MM.1S (cell line): ENCODE data around the gene SLC47A2.

Source experiments
- DNase-seq: peaks from one replicate; pipeline ENCODE4 v3.0.0-alpha.2; 2015
- H2AFZ ChIP-seq: fragments of 300-600 bp; sonication (generic); 2 replicates; pipeline ENCODE4 v1.6.0; 2016; ENCODE audit warnings: antibody characterized with exemption, low read length
- H3F3A ChIP-seq: fragments of 300-600 bp; sonication (generic); 2 replicates; pipeline ENCODE4 v1.6.1; 2016; ENCODE audit warnings: mild to moderate bottlenecking, antibody characterized with exemption, low read length, moderate library complexity, mixed read lengths; ENCODE audit not compliant: insufficient read depth
- H3K27ac ChIP-seq: fragments of 300-600 bp; sonication (generic); 2 replicates; pipeline ENCODE4 v1.5.1; 2016; ENCODE audit warnings: mild to moderate bottlenecking, low read length
- H3K27me3 ChIP-seq: fragments of 300-600 bp; sonication (generic); replicated peaks from 2 replicates; pipeline ENCODE4 v1.6.0; 2016; ENCODE audit warnings: low read length; ENCODE audit not compliant: insufficient read depth
- H3K36me3 ChIP-seq: fragments of 300-600 bp; sonication (generic); replicated peaks from 2 replicates; pipeline ENCODE4 v1.6.1; 2016; ENCODE audit warnings: mild to moderate bottlenecking, low read length, mixed read lengths; ENCODE audit not compliant: insufficient read depth
- H3K4me1 ChIP-seq: fragments of 300-600 bp; sonication (generic); 2 replicates; pipeline ENCODE4 v1.6.1; 2016; ENCODE audit warnings: low read length, mixed read lengths
- H3K4me2 ChIP-seq: fragments of 300-600 bp; sonication (generic); 2 replicates; pipeline ENCODE4 v1.6.0; 2016; ENCODE audit warnings: low read depth, low read length
- H3K4me3 ChIP-seq: fragments of 300-600 bp; sonication (generic); 2 replicates; pipeline ENCODE4 v1.5.1; 2016; ENCODE audit warnings: low read length, mixed read lengths
- H3K79me2 ChIP-seq: fragments of 300-600 bp; sonication (generic); 2 replicates; pipeline ENCODE4 v1.6.1; 2016; ENCODE audit warnings: mixed run types, low read length, mixed read lengths
- H3K9ac ChIP-seq: fragments of 300-600 bp; sonication (generic); 2 replicates; pipeline ENCODE4 v1.6.1; 2016; ENCODE audit warnings: low read length, mixed read lengths
- H3K9me2 ChIP-seq: fragments of 300-600 bp; sonication (generic); replicated peaks from 2 replicates; pipeline ENCODE4 v1.6.1; 2016; ENCODE audit warnings: mild to moderate bottlenecking, low read length, mixed read lengths; ENCODE audit not compliant: insufficient read depth
- H3K9me3 ChIP-seq: fragments of 300-600 bp; sonication (generic); replicated peaks from 2 replicates; pipeline ENCODE4 v1.6.1; 2016; ENCODE audit warnings: mild to moderate bottlenecking, low read length, mixed read lengths; ENCODE audit not compliant: insufficient read depth
- H4K20me1 ChIP-seq: fragments of 300-600 bp; sonication (generic); 2 replicates; pipeline ENCODE4 v1.6.1; 2016; ENCODE audit warnings: mild to moderate bottlenecking, low read length, moderate library complexity, mixed read lengths; ENCODE audit not compliant: insufficient read depth
- EZH2 ChIP-seq: fragments of 300-600 bp; sonication (generic); optimal IDR thresholded peaks from 2 replicates; pipeline ENCODE3; 2017; ENCODE audit warnings: low read depth, mild to moderate bottlenecking, antibody characterized with exemption, low read length, mixed read lengths
- EZH2phosphoT487 ChIP-seq: fragments of 300-600 bp; sonication (generic); IDR thresholded peaks from 2 replicates; pipeline ENCODE4 v1.6.1; 2018; ENCODE audit warnings: antibody characterized with exemption, low read length
- TF ChIP-seq, protein P1 (sequence below): fragments of 300-600 bp; sonication (generic); IDR thresholded peaks from 2 replicates; pipeline ENCODE4 v1.5.1; 2016; ENCODE audit warnings: antibody characterized with exemption, low read length, mixed read lengths

Gene SLC47A2

DNA sequence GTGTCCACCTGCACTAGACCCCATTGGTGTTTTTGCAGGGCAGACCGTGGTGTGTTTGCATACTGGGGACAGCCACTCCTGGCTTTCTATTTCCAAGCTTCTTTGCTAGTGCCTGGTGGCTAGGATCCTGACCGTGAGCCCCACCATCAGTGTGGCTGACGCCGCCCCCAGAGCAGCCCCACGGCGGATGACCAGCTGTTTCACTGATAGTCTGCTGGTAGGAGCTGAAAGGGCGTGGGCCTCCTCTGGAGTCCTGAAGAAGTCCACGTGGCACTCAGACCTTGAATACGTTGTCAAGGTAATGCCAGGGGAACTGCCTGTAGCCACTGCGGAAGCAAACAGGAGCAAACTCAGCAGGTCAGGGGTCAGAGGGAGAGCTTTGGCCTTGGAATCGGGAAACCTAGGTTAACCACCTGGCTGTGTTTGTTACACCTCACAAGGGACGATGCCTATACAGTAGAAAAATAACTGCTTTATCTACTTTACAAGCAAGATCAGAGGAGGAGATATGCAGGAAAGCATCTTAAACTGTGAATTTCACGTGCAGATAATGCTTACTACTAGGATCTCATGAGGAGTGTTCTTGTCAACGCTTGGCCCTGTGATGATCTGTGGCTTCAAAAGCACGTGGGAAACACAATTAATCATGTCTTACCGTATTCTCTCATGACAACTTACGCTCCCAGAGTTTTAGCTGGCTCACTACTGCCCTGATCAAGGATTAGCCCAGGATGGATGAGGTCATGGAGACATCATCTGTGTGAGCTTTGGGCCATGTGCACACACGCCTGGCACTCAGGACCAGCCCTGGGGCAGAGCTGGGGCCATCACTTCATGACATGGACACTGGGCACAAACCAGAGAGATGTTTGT lies 37.6 kb downstream of the SLC47A2 start:
- H4K20me1 ChIP-seq = no peaks in the 10 kb centered on the region
- H3K4me2 ChIP-seq = no peak overlapping the region
- no peak for TF ChIP-seq EZH2
- TF ChIP-seq EZH2phosphoT487 = no peak
- TF ChIP-seq, protein P1, sequence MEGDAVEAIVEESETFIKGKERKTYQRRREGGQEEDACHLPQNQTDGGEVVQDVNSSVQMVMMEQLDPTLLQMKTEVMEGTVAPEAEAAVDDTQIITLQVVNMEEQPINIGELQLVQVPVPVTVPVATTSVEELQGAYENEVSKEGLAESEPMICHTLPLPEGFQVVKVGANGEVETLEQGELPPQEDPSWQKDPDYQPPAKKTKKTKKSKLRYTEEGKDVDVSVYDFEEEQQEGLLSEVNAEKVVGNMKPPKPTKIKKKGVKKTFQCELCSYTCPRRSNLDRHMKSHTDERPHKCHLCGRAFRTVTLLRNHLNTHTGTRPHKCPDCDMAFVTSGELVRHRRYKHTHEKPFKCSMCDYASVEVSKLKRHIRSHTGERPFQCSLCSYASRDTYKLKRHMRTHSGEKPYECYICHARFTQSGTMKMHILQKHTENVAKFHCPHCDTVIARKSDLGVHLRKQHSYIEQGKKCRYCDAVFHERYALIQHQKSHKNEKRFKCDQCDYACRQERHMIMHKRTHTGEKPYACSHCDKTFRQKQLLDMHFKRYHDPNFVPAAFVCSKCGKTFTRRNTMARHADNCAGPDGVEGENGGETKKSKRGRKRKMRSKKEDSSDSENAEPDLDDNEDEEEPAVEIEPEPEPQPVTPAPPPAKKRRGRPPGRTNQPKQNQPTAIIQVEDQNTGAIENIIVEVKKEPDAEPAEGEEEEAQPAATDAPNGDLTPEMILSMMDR = no peak
- no peaks in the 10 kb centered on the region for H3K9me3 ChIP-seq
- H3K9ac ChIP-seq = no peak overlapping the region
- no peak for DNase-seq
- H3K4me1 ChIP-seq = no peaks in the 10 kb centered on the region
- no peaks in the 10 kb centered on the region for H3K36me3 ChIP-seq
- no peaks in the 10 kb centered on the region for H3K27me3 ChIP-seq
- no peak overlapping the region for H3K27ac ChIP-seq
- no peaks in the 10 kb centered on the region for H3F3A ChIP-seq
- no peaks in the 10 kb centered on the region for H3K79me2 ChIP-seq
- no peak overlapping the region for H3K4me3 ChIP-seq
- H3K9me2 ChIP-seq = no peaks in the 10 kb centered on the region
- no peak overlapping the region for H2AFZ ChIP-seq

DNA sequence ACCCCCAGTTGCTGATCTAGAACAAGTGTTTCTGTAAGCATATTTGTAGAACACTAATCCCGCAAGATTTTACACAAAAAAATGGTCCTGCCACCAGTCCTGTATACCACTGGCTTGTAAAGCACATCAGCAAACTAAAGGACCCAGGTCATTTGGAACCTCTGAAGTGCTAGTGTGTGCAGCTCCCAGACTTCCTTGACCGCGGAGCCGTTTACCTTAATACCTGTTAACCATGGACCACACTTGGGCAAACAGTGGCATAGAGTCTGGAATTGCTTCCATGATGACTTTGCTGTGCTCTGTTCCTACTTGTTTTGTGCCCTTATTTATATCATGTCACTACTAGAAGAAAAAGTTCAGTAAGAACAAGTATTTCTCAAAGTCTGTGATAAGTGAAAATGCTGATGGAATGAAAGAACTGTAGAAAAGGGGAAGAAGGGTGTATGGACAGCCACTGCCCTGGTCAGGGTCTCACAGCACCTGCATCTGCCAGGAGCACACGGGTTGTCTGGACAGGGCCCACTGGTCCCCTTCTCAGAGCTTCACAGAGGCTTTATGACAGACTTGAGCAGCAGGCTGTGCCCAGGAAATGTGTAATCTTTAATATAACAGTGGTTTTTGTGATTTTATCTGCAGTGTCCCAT lies 38.5 kb downstream of the SLC47A2 start:
- no peaks in the 10 kb centered on the region for H3F3A ChIP-seq
- H3K4me3 ChIP-seq = no peak overlapping the region
- no peaks in the 10 kb centered on the region for H3K9me2 ChIP-seq
- H3K9ac ChIP-seq = no peak overlapping the region
- DNase-seq = no peak
- H3K4me2 ChIP-seq = no peak overlapping the region
- no peak overlapping the region for H3K27ac ChIP-seq
- no peaks in the 10 kb centered on the region for H3K27me3 ChIP-seq
- H3K9me3 ChIP-seq = no peaks in the 10 kb centered on the region
- no peaks in the 10 kb centered on the region for H3K79me2 ChIP-seq
- H3K4me1 ChIP-seq = no peaks in the 10 kb centered on the region
- H2AFZ ChIP-seq = no peak overlapping the region
- H3K36me3 ChIP-seq = no peaks in the 10 kb centered on the region
- TF ChIP-seq EZH2 = no peak
- TF ChIP-seq, protein P1 = no peak
- TF ChIP-seq EZH2phosphoT487 = no peak
- H4K20me1 ChIP-seq = no peaks in the 10 kb centered on the region

DNA sequence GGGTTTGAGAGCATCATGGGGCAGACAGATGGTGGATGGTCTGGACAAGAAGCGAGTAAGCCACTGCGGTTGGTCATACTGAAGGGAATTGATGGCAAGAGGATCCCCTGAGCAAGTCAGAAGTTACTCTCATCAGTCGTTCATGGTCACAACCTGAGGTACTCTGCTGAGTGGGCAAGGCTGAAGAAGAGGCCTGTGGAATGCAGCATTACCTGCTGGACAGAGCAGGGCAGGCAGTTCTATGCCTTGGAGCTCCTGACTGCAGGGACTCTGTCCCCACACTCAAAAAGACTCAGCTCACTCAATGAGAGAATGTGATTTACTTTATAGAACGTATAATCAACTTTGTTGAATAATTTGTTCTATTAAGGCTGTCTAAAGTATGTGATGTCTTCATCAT lies 39.5 kb downstream of the SLC47A2 start:
- TF ChIP-seq, protein P1 = no peak
- no peak for TF ChIP-seq EZH2
- no peak for TF ChIP-seq EZH2phosphoT487
- Histone ChIP-seq H3K4me1 (no peaks in the 10 kb centered on the region), H3K9ac (no peak overlapping the region), H4K20me1 (no peaks in the 10 kb centered on the region), H3K9me3 (no peaks in the 10 kb centered on the region), H3K36me3 (no peaks in the 10 kb centered on the region), H2AFZ (no peak overlapping the region), H3K4me3 (no peak overlapping the region), H3K79me2 (no peaks in the 10 kb centered on the region), H3K4me2 (no peak overlapping the region), H3K9me2 (no peaks in the 10 kb centered on the region), H3K27ac (no peak overlapping the region), H3F3A (no peaks in the 10 kb centered on the region), H3K27me3 (no peaks in the 10 kb centered on the region)
- DNase-seq = no peak
